HepG2 (cell line): ENCODE results near the gene KHK. TPM values are rescaled to one million over a fixed set of nuclear protein-coding genes. Genes with fewer than 3 reads are reported as not detected.

Source experiments
- CC2D1A ChIP-seq: sonication (generic); formaldehyde crosslinking; IDR thresholded peaks from 2 replicates; pipeline ENCODE4 v1.8.1; 2023; ENCODE audit warnings: mild to moderate bottlenecking, missing genetic modification reagents
- NR2F6 ChIP-seq, 2 experiments: IDR thresholded peaks; 2 replicates each; pipeline ENCODE4 v1.6.1; 2016; ENCODE audit warnings: antibody characterized with exemption in 1 of 2, mild to moderate bottlenecking in 1 of 2
- RNF2 ChIP-seq: fragments of 450-650 bp; conservative IDR thresholded peaks from 2 replicates; pipeline ENCODE4 v1.6.1; 2016; ENCODE audit warnings: low read depth
- SIN3A ChIP-seq: IDR thresholded peaks from 2 replicates; pipeline ENCODE4 v1.6.1; 2011; ENCODE audit warnings: low read depth, mild to moderate bottlenecking, control low read depth, low read length, borderline replicate concordance
- SRY ChIP-seq: sonication (generic); formaldehyde crosslinking; IDR thresholded peaks from 2 replicates; pipeline ENCODE4 v1.8.0; 2022; ENCODE audit warnings: mild to moderate bottlenecking, missing genetic modification reagents
- ZBTB7B ChIP-seq: sonication (generic); formaldehyde crosslinking; IDR thresholded peaks from 2 replicates; pipeline ENCODE4 v1.4.0; 2020; ENCODE audit warnings: missing genetic modification reagents
- ZNF33A ChIP-seq: sonication (generic); formaldehyde crosslinking; IDR thresholded peaks from 2 replicates; pipeline ENCODE4 v1.5.1; 2020; ENCODE audit warnings: missing genetic modification reagents, mild to moderate bottlenecking, moderate library complexity, borderline replicate concordance
- ZNF543 ChIP-seq: sonication (generic); formaldehyde crosslinking; IDR thresholded peaks from 2 replicates; pipeline ENCODE4 v1.4.0; 2020; ENCODE audit warnings: mild to moderate bottlenecking, missing genetic modification reagents
- ZNF549 ChIP-seq: sonication (generic); formaldehyde crosslinking; IDR thresholded peaks from 2 replicates; pipeline ENCODE4 v1.5.0; 2020; ENCODE audit warnings: missing genetic modification reagents
- ZNF598 ChIP-seq: sonication (generic); formaldehyde crosslinking; IDR thresholded peaks from 2 replicates; pipeline ENCODE4 v1.5.1; 2020; ENCODE audit warnings: mild to moderate bottlenecking, missing genetic modification reagents, borderline replicate concordance
- ZNF678 ChIP-seq: sonication (generic); formaldehyde crosslinking; IDR thresholded peaks from 2 replicates; pipeline ENCODE4 v1.4.0; 2020; ENCODE audit warnings: mild to moderate bottlenecking, missing genetic modification reagents
- ZNF724P ChIP-seq: sonication (generic); formaldehyde crosslinking; IDR thresholded peaks from 2 replicates; pipeline ENCODE4 v1.8.0; 2022; ENCODE audit warnings: missing genetic modification reagents, borderline replicate concordance
- polyA plus RNA-seq, 8 experiments: library from polyadenylated mRNA; depleted of rRNA in 3 of 8; stranded (reverse) in 7 of 8; unstranded in 1 of 8; fragments of >200 nt; fragmentation: Illumina TruSeq in 4 of 8; extraction: Trizol in 4 of 8; gene quantifications; 2 replicates each; pipeline versions ENCODE4 v1.2.1 to v1.2.3, GENCODE V29; 2011 to 2016; ENCODE audit warnings: low read depth in 4 of 8, missing spikeins in 1 of 8, mixed read lengths in 1 of 8; ENCODE audit not compliant: insufficient read depth in 1 of 8
- total RNA-seq, 5 experiments: library from RNA; depleted of rRNA; stranded (reverse); fragments of >200 nt; fragmentation: Illumina TruSeq; extraction: Trizol; gene quantifications; 2 replicates each; pipeline ENCODE4 v1.2.3, GENCODE V29; 2016; ENCODE audit warnings: low read depth in 1 of 5
- TF ChIP-seq, protein P1 (sequence below): sonication (generic); formaldehyde crosslinking; IDR thresholded peaks from 2 replicates; pipeline ENCODE4 v1.5.1; 2020; ENCODE audit warnings: mild to moderate bottlenecking, missing genetic modification reagents, borderline replicate concordance
- TF ChIP-seq, protein P2 (sequence below): sonication (generic); formaldehyde crosslinking; IDR thresholded peaks from 2 replicates; pipeline ENCODE4 v1.4.0; 2020; ENCODE audit warnings: mild to moderate bottlenecking, missing genetic modification reagents
- TF ChIP-seq, protein P3 (sequence below): sonication (generic); formaldehyde crosslinking; IDR thresholded peaks from 2 replicates; pipeline ENCODE4 v1.8.1; 2023; ENCODE audit warnings: mild to moderate bottlenecking, moderate library complexity, missing genetic modification reagents
- TF ChIP-seq, protein P4 (sequence below): sonication (generic); formaldehyde crosslinking; IDR thresholded peaks from 2 replicates; pipeline ENCODE4 v1.4.0; 2020; ENCODE audit warnings: missing genetic modification reagents

The KHK gene
- total and polyA plus RNA-seq, 2 of the 13 experiments (the other 11 are each of a cell fraction or from before 2014, with no cell fraction given): 40.9 to 99.2 TPM

DNA sequence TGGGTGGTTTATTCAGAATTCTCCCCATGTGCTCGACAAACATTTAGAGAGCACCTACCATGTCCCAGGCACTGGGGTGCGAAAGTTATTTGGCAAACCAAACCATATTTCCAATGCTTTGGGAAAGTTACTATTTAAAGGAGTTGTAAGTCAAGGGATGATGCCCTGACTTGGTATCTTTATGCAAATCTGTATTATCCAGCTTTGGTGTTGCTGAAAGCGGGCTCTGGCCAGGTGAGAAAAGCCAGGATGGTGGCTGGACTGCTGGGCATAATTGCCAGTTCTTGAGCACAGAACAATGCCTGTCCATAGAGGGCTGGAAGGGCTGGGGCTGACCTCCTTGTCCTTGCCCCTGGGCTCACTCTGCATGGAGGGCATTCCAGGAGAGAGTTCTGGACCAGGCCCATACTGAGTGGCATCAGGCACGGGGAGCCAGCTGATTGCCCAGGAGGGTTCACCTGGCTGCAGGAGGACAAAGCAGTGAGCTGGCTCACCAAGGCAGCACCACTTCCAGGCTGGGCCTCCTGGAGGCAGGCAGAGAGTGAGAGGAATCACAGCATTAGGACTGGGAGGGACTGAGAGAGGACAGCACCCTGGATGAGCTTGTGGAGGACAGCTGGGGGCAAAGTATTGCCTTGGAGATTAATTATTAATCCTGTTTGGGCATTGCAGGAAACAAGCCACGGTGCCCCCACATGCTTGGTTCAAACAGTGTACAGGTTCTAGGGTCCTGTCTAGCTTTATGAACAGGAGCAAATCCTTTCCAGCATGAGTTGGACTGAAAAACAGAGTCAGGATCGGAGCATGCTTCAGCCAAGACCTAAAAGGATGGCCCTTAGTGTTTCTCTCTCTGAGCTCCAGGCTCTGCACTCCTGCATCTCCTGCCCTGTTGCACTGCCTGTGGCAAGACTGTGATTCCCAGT, 7.1 kb downstream of the KHK start (continued):
- TF ChIP-seq, protein P1, sequence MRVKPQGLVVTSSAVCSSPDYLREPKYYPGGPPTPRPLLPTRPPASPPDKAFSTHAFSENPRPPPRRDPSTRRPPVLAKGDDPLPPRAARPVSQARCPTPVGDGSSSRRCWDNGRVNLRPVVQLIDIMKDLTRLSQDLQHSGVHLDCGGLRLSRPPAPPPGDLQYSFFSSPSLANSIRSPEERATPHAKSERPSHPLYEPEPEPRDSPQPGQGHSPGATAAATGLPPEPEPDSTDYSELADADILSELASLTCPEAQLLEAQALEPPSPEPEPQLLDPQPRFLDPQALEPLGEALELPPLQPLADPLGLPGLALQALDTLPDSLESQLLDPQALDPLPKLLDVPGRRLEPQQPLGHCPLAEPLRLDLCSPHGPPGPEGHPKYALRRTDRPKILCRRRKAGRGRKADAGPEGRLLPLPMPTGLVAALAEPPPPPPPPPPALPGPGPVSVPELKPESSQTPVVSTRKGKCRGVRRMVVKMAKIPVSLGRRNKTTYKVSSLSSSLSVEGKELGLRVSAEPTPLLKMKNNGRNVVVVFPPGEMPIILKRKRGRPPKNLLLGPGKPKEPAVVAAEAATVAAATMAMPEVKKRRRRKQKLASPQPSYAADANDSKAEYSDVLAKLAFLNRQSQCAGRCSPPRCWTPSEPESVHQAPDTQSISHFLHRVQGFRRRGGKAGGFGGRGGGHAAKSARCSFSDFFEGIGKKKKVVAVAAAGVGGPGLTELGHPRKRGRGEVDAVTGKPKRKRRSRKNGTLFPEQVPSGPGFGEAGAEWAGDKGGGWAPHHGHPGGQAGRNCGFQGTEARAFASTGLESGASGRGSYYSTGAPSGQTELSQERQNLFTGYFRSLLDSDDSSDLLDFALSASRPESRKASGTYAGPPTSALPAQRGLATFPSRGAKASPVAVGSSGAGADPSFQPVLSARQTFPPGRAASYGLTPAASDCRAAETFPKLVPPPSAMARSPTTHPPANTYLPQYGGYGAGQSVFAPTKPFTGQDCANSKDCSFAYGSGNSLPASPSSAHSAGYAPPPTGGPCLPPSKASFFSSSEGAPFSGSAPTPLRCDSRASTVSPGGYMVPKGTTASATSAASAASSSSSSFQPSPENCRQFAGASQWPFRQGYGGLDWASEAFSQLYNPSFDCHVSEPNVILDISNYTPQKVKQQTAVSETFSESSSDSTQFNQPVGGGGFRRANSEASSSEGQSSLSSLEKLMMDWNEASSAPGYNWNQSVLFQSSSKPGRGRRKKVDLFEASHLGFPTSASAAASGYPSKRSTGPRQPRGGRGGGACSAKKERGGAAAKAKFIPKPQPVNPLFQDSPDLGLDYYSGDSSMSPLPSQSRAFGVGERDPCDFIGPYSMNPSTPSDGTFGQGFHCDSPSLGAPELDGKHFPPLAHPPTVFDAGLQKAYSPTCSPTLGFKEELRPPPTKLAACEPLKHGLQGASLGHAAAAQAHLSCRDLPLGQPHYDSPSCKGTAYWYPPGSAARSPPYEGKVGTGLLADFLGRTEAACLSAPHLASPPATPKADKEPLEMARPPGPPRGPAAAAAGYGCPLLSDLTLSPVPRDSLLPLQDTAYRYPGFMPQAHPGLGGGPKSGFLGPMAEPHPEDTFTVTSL (CRISPR knock-in tag): 0 out of 2 replicates have a peak, but pooled peaks have one; percentile 53
- TF ChIP-seq CC2D1A: no peak
- TF ChIP-seq, protein P2, sequence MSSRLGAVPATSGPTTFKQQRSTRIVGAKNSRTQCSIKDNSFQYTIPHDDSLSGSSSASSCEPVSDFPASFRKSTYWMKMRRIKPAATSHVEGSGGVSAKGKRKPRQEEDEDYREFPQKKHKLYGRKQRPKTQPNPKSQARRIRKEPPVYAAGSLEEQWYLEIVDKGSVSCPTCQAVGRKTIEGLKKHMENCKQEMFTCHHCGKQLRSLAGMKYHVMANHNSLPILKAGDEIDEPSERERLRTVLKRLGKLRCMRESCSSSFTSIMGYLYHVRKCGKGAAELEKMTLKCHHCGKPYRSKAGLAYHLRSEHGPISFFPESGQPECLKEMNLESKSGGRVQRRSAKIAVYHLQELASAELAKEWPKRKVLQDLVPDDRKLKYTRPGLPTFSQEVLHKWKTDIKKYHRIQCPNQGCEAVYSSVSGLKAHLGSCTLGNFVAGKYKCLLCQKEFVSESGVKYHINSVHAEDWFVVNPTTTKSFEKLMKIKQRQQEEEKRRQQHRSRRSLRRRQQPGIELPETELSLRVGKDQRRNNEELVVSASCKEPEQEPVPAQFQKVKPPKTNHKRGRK (CRISPR knock-in tag): no peak; the same call in 1 of the 2 replicates
- no peak for TF ChIP-seq ZNF678 (CRISPR knock-in tag)
- no peak for TF ChIP-seq SRY
- TF ChIP-seq ZNF724P (CRISPR knock-in tag): 0 out of 2 replicates have a peak, but pooled peaks have one; percentile 12
- TF ChIP-seq SIN3A: 0 out of 2 replicates have a peak, but pooled peaks have one; percentile 5
- no peak for TF ChIP-seq RNF2
- TF ChIP-seq NR2F6 (IDR thresholded peaks at IDR 0.05): peak; percentile 73
- peak; percentile 86 for TF ChIP-seq NR2F6 (CRISPR knock-in tag; IDR thresholded peaks at IDR 0.05)
- no peak for TF ChIP-seq ZNF549 (CRISPR knock-in tag)
- TF ChIP-seq, protein P3, sequence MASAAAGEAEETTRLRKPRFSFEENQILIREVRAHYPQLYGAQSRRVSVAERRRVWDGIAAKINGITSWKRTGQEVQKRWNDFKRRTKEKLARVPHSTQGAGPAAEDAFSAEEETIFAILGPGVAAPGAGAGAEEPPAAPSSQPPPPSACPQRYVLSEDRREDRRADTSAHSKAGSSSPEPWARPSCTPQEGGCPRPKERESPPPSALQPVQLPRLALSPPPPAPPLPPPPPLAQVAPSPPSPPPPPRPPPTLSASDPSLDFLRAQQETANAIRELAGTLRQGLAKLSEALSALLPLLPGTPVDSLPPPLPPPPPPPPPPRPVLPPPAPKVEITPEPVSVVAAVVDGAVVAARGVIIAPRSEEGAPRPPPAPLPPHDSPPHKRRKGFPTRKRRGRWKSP (CRISPR knock-in tag): 0 out of 2 replicates have a peak, but pooled peaks have one; percentile 57
- TF ChIP-seq ZNF33A (CRISPR knock-in tag): no peak
- peak; percentile 32; the same call in 1 of the 2 replicates for TF ChIP-seq ZNF543 (CRISPR knock-in tag)
- TF ChIP-seq ZNF598 (CRISPR knock-in tag): peak; percentile 92
- peak; percentile 84 for TF ChIP-seq ZBTB7B (CRISPR knock-in tag)
- TF ChIP-seq, protein P4, sequence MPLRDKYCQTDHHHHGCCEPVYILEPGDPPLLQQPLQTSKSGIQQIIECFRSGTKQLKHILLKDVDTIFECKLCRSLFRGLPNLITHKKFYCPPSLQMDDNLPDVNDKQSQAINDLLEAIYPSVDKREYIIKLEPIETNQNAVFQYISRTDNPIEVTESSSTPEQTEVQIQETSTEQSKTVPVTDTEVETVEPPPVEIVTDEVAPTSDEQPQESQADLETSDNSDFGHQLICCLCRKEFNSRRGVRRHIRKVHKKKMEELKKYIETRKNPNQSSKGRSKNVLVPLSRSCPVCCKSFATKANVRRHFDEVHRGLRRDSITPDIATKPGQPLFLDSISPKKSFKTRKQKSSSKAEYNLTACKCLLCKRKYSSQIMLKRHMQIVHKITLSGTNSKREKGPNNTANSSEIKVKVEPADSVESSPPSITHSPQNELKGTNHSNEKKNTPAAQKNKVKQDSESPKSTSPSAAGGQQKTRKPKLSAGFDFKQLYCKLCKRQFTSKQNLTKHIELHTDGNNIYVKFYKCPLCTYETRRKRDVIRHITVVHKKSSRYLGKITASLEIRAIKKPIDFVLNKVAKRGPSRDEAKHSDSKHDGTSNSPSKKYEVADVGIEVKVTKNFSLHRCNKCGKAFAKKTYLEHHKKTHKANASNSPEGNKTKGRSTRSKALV (CRISPR knock-in tag): no peak
